Hepatocyte (in vitro differentiated cells): Measurements from ENCODE around the gene METTL24. TPM values are rescaled to one million over a fixed set of nuclear protein-coding genes. Genes with fewer than 3 reads are reported as not detected.

ENCODE experiments used
- DNase-seq: peaks from one replicate; pipeline ENCODE4 v3.0.0-alpha.2; 2016; ENCODE audit warnings: low spot score
- H2AFZ ChIP-seq: fragments of 200-600 bp; sonication (generic); 2 replicates; pipeline ENCODE4 v1.6.0; 2016; ENCODE audit warnings: antibody characterized with exemption, mild to moderate bottlenecking
- H3K27ac ChIP-seq: fragments of 200-600 bp; sonication (generic); 2 replicates; pipeline ENCODE4 v1.5.1; 2016; ENCODE audit warnings: mild to moderate bottlenecking
- H3K27me3 ChIP-seq: fragments of 200-600 bp; sonication (generic); 2 replicates; pipeline ENCODE4 v1.6.1; 2016
- H3K36me3 ChIP-seq: fragments of 200-600 bp; sonication (generic); replicated peaks from 2 replicates; pipeline ENCODE4 v1.5.1; 2016; ENCODE audit warnings: low read depth; ENCODE audit not compliant: insufficient read depth
- H3K4me1 ChIP-seq: fragments of 200-600 bp; sonication (generic); 2 replicates; pipeline ENCODE4 v1.5.1; 2016; ENCODE audit warnings: mild to moderate bottlenecking, moderate library complexity; ENCODE audit not compliant: insufficient read depth
- H3K4me2 ChIP-seq: fragments of 200-600 bp; sonication (generic); 2 replicates; pipeline ENCODE4 v1.6.0; 2016
- H3K4me3 ChIP-seq: fragments of 200-600 bp; sonication (generic); 2 replicates; pipeline ENCODE4 v1.5.1; 2016; ENCODE audit warnings: mild to moderate bottlenecking
- H3K79me2 ChIP-seq: fragments of 200-600 bp; sonication (generic); 2 replicates; pipeline ENCODE4 v1.6.0; 2017; ENCODE audit warnings: mild to moderate bottlenecking
- H3K9me2 ChIP-seq: fragments of 200-600 bp; sonication (generic); replicated peaks from 2 replicates; pipeline ENCODE4 v1.6.0; 2017; ENCODE audit warnings: mild to moderate bottlenecking; ENCODE audit not compliant: insufficient read depth
- H3K9me3 ChIP-seq: fragments of 200-600 bp; sonication (generic); 2 replicates; pipeline ENCODE4 v1.5.1; 2016; ENCODE audit warnings: low read depth, mild to moderate bottlenecking
- H4K20me1 ChIP-seq: fragments of 200-600 bp; sonication (generic); 2 replicates; pipeline ENCODE4 v1.6.0; 2016; ENCODE audit warnings: mild to moderate bottlenecking; ENCODE audit not compliant: insufficient read depth, poor library complexity, severe bottlenecking
- EZH2 ChIP-seq: fragments of 200-600 bp; sonication (generic); IDR thresholded peaks from 2 replicates; pipeline ENCODE4 v1.6.1; 2016; ENCODE audit warnings: antibody characterized with exemption, mild to moderate bottlenecking, borderline replicate concordance
- EZH2phosphoT487 ChIP-seq: fragments of 200-600 bp; sonication (generic); IDR thresholded peaks from one replicate; pipeline ENCODE4 v1.6.1; 2018; ENCODE audit warnings: antibody characterized with exemption, mild to moderate bottlenecking, low read depth, moderate library complexity; ENCODE audit not compliant: unreplicated experiment, severe bottlenecking
- WGBS: methylation state at CpG from one replicate; pipeline ENCODE4 v1.1.6; 2016; ENCODE audit warnings: low lambda C conversion rate; ENCODE audit errors: missing lambda C conversion rate; 5-methylcytosine and 5-hydroxymethylcytosine counted together
- polyA plus RNA-seq: library from polyadenylated mRNA; unstranded; fragments of >200 nt; fragmentation: Nextera tagmentation; extraction: Ambion mirVana; gene quantifications from 2 replicates; pipeline ENCODE4 v1.2.1, GENCODE V29; 2016
- total RNA-seq: library from RNA; depleted of rRNA; stranded (reverse); fragments of >200 nt; gene quantifications from 2 replicates; pipeline ENCODE4 v1.2.3, GENCODE V29; 2014
- TF ChIP-seq, protein P1 (sequence below): fragments of 200-600 bp; sonication (generic); IDR thresholded peaks from 2 replicates; pipeline ENCODE4 v1.5.1; 2016; ENCODE audit warnings: antibody characterized with exemption, mild to moderate bottlenecking; ENCODE audit not compliant: poor library complexity

METTL24 gene
- total and polyA plus RNA-seq, 2 experiments from 2014 or later = 2.2 to 5.7 TPM

DNA sequence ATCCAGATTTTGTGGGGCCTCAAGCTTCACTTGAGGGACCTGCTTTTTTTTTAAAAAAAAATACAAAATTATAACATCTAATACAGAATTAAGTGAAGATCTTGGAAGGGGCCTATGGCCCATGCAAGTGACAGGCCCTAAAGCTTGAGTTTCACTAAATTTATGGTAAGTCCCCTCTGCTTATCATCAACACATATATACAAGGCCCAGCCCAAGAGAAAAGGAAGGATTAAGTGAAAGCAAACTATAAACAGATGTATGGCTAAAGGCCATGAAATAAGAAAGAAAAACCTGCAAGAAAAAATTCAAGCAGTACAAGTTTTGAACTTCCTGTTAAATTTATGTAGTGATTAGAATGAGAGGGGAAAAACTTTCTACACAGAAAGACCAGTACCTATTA lies 91.2 kb downstream of the METTL24 start:
- Histone ChIP-seq H4K20me1 (no peaks in the 10 kb centered on the region), H3K79me2 (no peaks in the 10 kb centered on the region), H3K9me2 (no peaks in the 10 kb centered on the region), H3K4me3 (no peak overlapping the region), H3K9me3 (no peaks in the 10 kb centered on the region), H2AFZ (no peak overlapping the region), H3K27me3 (no peaks in the 10 kb centered on the region), H3K4me2 (no peak overlapping the region), H3K36me3 (no peaks in the 10 kb centered on the region), H3K27ac (no peak overlapping the region), H3K4me1 (no peaks in the 10 kb centered on the region)
- TF ChIP-seq, protein P1, sequence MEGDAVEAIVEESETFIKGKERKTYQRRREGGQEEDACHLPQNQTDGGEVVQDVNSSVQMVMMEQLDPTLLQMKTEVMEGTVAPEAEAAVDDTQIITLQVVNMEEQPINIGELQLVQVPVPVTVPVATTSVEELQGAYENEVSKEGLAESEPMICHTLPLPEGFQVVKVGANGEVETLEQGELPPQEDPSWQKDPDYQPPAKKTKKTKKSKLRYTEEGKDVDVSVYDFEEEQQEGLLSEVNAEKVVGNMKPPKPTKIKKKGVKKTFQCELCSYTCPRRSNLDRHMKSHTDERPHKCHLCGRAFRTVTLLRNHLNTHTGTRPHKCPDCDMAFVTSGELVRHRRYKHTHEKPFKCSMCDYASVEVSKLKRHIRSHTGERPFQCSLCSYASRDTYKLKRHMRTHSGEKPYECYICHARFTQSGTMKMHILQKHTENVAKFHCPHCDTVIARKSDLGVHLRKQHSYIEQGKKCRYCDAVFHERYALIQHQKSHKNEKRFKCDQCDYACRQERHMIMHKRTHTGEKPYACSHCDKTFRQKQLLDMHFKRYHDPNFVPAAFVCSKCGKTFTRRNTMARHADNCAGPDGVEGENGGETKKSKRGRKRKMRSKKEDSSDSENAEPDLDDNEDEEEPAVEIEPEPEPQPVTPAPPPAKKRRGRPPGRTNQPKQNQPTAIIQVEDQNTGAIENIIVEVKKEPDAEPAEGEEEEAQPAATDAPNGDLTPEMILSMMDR = no peak
- TF ChIP-seq EZH2phosphoT487 (no peak), EZH2 (no peak)
- no peak for DNase-seq

DNA sequence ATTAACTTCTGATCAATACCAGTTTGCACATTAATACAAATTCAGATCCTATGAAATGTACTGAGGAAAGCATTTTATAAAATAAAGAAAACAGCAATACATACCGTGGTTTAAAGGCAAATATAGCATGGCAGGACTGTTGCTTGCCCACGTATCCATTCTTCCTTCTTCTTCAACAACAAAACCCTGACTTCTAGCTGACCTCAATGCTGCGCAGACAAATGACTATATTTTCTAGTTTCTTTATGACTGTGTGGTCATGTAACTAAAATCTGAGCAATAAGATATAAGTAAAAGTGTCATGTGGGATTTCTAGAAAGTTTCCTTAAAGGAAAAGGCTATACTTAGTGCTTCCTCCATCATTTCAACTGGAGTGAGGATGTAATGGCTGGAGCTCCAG lies 92.9 kb downstream of the METTL24 start:
- Histone ChIP-seq H3K79me2 (no peaks in the 10 kb centered on the region), H3K9me2 (no peaks in the 10 kb centered on the region), H3K4me1 (no peaks in the 10 kb centered on the region), H3K27me3 (no peaks in the 10 kb centered on the region), H3K27ac (no peak overlapping the region), H4K20me1 (no peaks in the 10 kb centered on the region), H3K36me3 (no peaks in the 10 kb centered on the region), H3K9me3 (no peaks in the 10 kb centered on the region), H3K4me3 (no peak overlapping the region), H3K4me2 (no peak overlapping the region), H2AFZ (no peak overlapping the region)
- no peak for DNase-seq
- TF ChIP-seq, protein P1 = no peak
- TF ChIP-seq EZH2 (no peak), EZH2phosphoT487 (no peak)
- WGBS = 96% methylated on average over 3 of the region's 3 CpGs

GRCh38 chr6:110256366-110256765 lies 101.8 kb downstream of the METTL24 start:
- Histone ChIP-seq H3K9me3 (no peaks in the 10 kb centered on the region), H3K79me2 (no peaks in the 10 kb centered on the region), H3K4me2 (no peak overlapping the region), H3K4me3 (no peak overlapping the region), H2AFZ (no peak overlapping the region), H3K27ac (no peak overlapping the region), H3K4me1 (no peaks in the 10 kb centered on the region), H3K36me3 (no peaks in the 10 kb centered on the region), H3K27me3 (no peaks in the 10 kb centered on the region), H4K20me1 (no peaks in the 10 kb centered on the region), H3K9me2 (no peaks in the 10 kb centered on the region)
- 70% methylated on average over 2 of the region's 2 CpGs for WGBS
- no peak for TF ChIP-seq EZH2phosphoT487
- DNase-seq = no peak

- no peaks in the 10 kb centered on the region for H3K27me3 ChIP-seq
- H3K27ac ChIP-seq = no peak overlapping the region
- TF ChIP-seq EZH2 = no peak
- TF ChIP-seq, protein P1 = no peak
- no peak for TF ChIP-seq EZH2phosphoT487
- H2AFZ ChIP-seq = no peak overlapping the region
- 24% methylated on average over 5 of the region's 5 CpGs for WGBS
- H3K9me2 ChIP-seq = no peaks in the 10 kb centered on the region
- H3K9me3 ChIP-seq = no peaks in the 10 kb centered on the region
- H3K4me2 ChIP-seq = no peak overlapping the region
- peak; percentile 63 for DNase-seq
- H3K4me3 ChIP-seq = no peak overlapping the region
- no peaks in the 10 kb centered on the region for H3K79me2 ChIP-seq
- H3K4me1 ChIP-seq = no peaks in the 10 kb centered on the region
- H4K20me1 ChIP-seq = no peaks in the 10 kb centered on the region
- no peaks in the 10 kb centered on the region for H3K36me3 ChIP-seq
Observed at GRCh38 chr6:110255211-110255750, 102.9 kb downstream of the METTL24 start.
